Measurements from ENCODE around the gene SGPL1. TPM values are rescaled to one million over a fixed set of nuclear protein-coding genes. Genes with fewer than 3 reads are reported as not detected.

Gene SGPL1
- total and polyA plus RNA-seq, 12 donors = 3.7 to 20.3 (median 12.6) TPM

DNA sequence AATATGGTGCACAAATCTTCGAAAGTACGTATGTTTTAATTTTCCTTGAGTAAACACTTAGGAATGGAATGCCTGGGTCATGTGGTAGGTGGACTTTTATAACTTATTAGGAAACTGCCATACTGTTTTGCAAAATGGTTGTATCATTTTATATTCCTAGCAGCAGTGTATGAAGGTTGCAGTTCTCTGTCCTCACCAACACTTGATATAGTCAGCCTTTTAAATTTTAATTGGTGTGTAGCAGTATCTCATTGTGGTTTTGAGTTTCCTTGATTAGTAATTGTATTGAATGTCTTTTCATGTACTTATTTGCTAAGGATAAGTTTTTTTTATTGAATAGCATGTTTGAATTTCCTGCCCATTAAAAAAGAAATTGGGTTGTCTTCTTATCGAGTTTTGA lies 73.5 kb downstream of the SGPL1 start:
- DNase-seq (no peak), ATAC-seq (no peak)
- Histone ChIP-seq H3K4me1 (peaks cover 4 to 51% (median 23%) of the 10 kb centered on the region in 9 donors), H3K9me3 (no peaks in the 10 kb centered on the region), H3K4me3 (peak overlapping the region in 1 of 10 donors; percentile 72), H3K27me3 (no peaks in the 10 kb centered on the region), H3K36me3 (peaks cover 0 to 16% (median 9%) of the 10 kb centered on the region in 9 donors), H3K27ac (peak overlapping the region in 1 of 10 donors; percentile 90)
- 87 to 91% methylated on average over 3 of the region's 3 CpGs for WGBS, 2 donors
- intact Hi-C loops (cut with DNase I) = loop anchor here in 2 of 10 donors (10.0 kb wide), 2 partner anchors 434 to 444 kb away; partner anchors contain the start of gene NODAL (in 1 of the 2)
- TF ChIP-seq, protein P1, sequence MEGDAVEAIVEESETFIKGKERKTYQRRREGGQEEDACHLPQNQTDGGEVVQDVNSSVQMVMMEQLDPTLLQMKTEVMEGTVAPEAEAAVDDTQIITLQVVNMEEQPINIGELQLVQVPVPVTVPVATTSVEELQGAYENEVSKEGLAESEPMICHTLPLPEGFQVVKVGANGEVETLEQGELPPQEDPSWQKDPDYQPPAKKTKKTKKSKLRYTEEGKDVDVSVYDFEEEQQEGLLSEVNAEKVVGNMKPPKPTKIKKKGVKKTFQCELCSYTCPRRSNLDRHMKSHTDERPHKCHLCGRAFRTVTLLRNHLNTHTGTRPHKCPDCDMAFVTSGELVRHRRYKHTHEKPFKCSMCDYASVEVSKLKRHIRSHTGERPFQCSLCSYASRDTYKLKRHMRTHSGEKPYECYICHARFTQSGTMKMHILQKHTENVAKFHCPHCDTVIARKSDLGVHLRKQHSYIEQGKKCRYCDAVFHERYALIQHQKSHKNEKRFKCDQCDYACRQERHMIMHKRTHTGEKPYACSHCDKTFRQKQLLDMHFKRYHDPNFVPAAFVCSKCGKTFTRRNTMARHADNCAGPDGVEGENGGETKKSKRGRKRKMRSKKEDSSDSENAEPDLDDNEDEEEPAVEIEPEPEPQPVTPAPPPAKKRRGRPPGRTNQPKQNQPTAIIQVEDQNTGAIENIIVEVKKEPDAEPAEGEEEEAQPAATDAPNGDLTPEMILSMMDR (IDR thresholded peaks at IDR 0.05) = no peak

DNA sequence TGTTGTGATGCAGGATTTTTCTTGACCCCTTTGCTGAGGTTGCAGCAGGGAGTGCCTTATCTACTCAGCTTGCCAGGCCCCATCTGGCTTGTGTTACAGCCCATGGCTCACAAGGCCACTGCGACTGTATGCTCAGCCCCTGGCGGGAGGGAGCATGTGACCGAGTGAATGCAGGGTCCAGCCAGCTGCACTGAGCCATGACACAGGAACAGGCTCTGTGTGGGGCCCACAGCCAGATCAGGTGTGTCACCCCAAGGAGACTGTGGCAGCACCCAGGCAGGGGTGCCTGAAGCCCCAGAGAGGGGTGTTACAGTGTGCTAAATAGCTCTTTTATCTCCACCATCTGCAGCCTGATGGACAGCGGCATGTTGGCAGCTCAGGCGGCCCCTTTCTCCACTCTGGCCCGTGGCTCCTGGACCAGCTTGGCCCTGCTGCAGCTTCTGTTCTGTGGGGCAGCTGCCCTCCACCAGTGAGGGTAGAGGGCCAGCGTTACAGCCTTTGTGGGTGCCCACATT lies 75.2 kb downstream of the SGPL1 start:
- no peaks in the 10 kb centered on the region for H3K36me3 ChIP-seq
- ATAC-seq (peak; percentile 37 to 81 (median 74)), DNase-seq (peak; percentile 72 to 80)
- H3K9me3 ChIP-seq = no peaks in the 10 kb centered on the region
- peak overlapping the region in 8 of 10 donors; percentile 43 to 80 (median 69) for H3K27ac ChIP-seq
- H3K4me1 ChIP-seq = peaks cover 4 to 47% (median 23%) of the 10 kb centered on the region in 9 donors
- intact Hi-C loops (cut with DNase I) = no loop called here
- H3K4me3 ChIP-seq = no peak overlapping the region
- 33 to 57% methylated on average over 7 of the region's 7 CpGs for WGBS, 2 donors
- no peaks in the 10 kb centered on the region for H3K27me3 ChIP-seq
- TF ChIP-seq, protein P1 (IDR thresholded peaks at IDR 0.05) = no peak

DNA sequence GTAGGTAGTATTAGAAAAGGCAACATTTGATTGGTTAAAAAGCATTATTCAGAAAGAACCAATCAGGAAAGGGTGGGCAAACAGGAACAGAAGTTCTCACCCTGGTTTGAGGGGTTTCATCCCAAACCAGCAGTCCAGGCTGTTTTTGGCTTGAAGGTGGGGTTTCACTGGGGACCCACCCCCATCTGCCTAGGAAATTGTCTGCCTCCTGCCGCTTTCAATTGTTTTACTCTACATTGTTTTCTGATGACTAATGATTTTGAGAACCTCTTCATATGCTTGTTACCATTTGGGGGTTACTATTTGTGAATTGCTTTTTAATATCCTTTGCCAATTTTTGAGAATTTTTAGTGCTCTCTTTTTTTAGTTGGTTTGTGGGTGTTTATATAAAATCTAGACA lies 75.9 kb downstream of the SGPL1 start:
- Histone ChIP-seq H3K36me3 (no peaks in the 10 kb centered on the region), H3K27me3 (no peaks in the 10 kb centered on the region), H3K9me3 (no peaks in the 10 kb centered on the region), H3K4me1 (peaks cover 4 to 43% (median 23%) of the 10 kb centered on the region in 9 donors), H3K27ac (peak overlapping the region in 5 of 10 donors; percentile 67 to 80 (median 71)), H3K4me3 (no peak overlapping the region)
- 56 to 61% methylated on average over 1 of the region's 1 CpG for WGBS, 2 donors
- ATAC-seq = no peak
- intact Hi-C loops (cut with DNase I) = no loop called here
- TF ChIP-seq, protein P1 (IDR thresholded peaks at IDR 0.05) = no peak
- no peak for DNase-seq

GRCh38 chr10:70892631-70893030 lies 76.9 kb downstream of the SGPL1 start:
- H3K36me3 ChIP-seq = no peaks in the 10 kb centered on the region
- no peak overlapping the region for H3K4me3 ChIP-seq
- H3K27me3 ChIP-seq = no peaks in the 10 kb centered on the region
- TF ChIP-seq, protein P1 (IDR thresholded peaks at IDR 0.05) = no peak
- intact Hi-C loops (cut with DNase I) = no loop called here
- H3K4me1 ChIP-seq = peaks cover 4 to 35% (median 20%) of the 10 kb centered on the region in 9 donors
- ATAC-seq = no peak
- no peaks in the 10 kb centered on the region for H3K9me3 ChIP-seq
- 86 to 93% methylated on average over 4 of the region's 4 CpGs for WGBS, 2 donors
- H3K27ac ChIP-seq = no peak overlapping the region
- DNase-seq = no peak

All from heart right ventricle (tissue), 16 donors.